HG03571 (cell line): Measurements from ENCODE around the gene CAMK1G.
A peak's percentile ranks its signal among the peaks of the same experiment; 100 is the strongest.

Experiments
- ATAC-seq: cut with Tn5 transposase; IDR thresholded peaks from one replicate; pipeline ENCODE4 v1.9.1; 2021; ENCODE audit not compliant: unreplicated experiment

The CAMK1G gene

GRCh38 chr1:209657918-209658317 lies 74.4 kb downstream of the CAMK1G start:
- ATAC-seq, result no peak

GRCh38 chr1:209659909-209660308 lies 76.4 kb downstream of the CAMK1G start:
- peak; percentile 90 for ATAC-seq

- ATAC-seq, result no peak
These were observed 77.6 kb downstream of the CAMK1G start for GRCh38 chr1:209661071-209661470.

- no peak for ATAC-seq
These were observed 79.4 kb downstream of the CAMK1G start for GRCh38 chr1:209662879-209663327.
